Upper lobe of right lung (tissue), 1 donor: ENCODE measurements around the gene DPEP3. TPM values are rescaled to one million over a fixed set of nuclear protein-coding genes. Genes with fewer than 3 reads are reported as not detected.

Source experiments
- ATAC-seq: fragments of 200-7000 bp; cut with Tn5 transposase; one replicate; pipeline ENCODE4 v1.9.1; 2020; ENCODE audit warnings: mild to moderate bottlenecking, moderate library complexity
- DNase-seq: peaks from one replicate; pipeline ENCODE4 v3.0.0-alpha.2; 2020
- H3K27ac ChIP-seq: fragments of 200-600 bp; one replicate; pipeline ENCODE4 v1.8.0; 2022
- H3K27me3 ChIP-seq: fragments of 200-600 bp; one replicate; pipeline ENCODE4 v1.8.0; 2022; ENCODE audit warnings: mild to moderate bottlenecking
- H3K36me3 ChIP-seq: fragments of 200-600 bp; one replicate; pipeline ENCODE4 v1.8.0; 2022
- H3K4me1 ChIP-seq: fragments of 200-600 bp; one replicate; pipeline ENCODE4 v1.8.0; 2022
- H3K4me3 ChIP-seq: fragments of 200-600 bp; one replicate; pipeline ENCODE4 v1.8.0; 2022; ENCODE audit warnings: mild to moderate bottlenecking
- H3K9me3 ChIP-seq: fragments of 200-600 bp; one replicate; pipeline ENCODE4 v1.8.0; 2022
- intact Hi-C: fragments of 100-400 bp; cut with DNase I; formaldehyde crosslinking; loops from one replicate; pipeline ENCODE4 v1.11.0; 2022
- total RNA-seq: library from RNA; stranded (reverse); fragmentation: NEBNext Ultra II Directional; extraction: Animal tissue kit (Norgen Biotek cat#: 25700); gene quantifications from one replicate; pipeline ENCODE4 v1.2.1, GENCODE V29; 2021
- TF ChIP-seq, protein P1 (sequence below): fragments of 200-600 bp; IDR thresholded peaks from one replicate; pipeline ENCODE4 v1.8.0; 2022; ENCODE audit warnings: antibody characterized with exemption
- donor health status: DM: no; HTN: yes; CAD: no; lungs with severe emphysema.

The DPEP3 gene
- total RNA-seq, 1 donor from 2014 or later, result not detected

DNA sequence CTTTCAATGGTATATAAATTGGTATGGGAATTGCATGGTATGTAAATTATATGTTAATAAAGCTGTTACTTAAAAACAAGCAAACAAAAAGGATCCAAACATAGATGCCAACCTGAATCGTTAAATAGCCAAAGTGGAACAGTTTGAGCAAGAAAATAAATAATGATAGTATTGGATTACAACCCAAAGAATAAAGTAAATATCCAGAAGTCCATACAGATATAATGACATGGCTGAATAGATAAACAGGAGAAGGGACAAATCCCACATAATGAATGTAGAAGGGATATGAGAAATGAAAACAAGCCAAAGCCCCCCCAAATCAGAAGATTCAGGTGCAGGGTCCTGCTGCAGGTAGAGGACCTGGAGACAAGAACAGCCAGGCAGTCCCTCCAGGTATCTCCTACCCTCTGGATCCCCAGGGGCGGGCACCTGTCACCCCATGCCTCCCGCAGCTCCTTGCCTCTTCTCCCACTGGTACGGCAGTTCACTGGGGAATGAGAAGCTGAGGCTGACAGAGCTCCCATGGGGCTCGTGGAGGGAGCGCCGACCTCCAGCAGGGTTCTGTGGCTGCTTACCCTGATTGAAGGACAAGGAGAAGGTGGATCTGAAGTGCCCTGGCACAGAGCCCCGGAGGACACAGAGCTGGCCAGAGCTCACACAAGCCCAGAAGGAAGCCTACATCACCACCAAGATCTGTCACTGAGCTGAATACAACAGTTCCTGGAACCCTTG lies 26.5 kb downstream of the DPEP3 start:
- TF ChIP-seq, protein P1, sequence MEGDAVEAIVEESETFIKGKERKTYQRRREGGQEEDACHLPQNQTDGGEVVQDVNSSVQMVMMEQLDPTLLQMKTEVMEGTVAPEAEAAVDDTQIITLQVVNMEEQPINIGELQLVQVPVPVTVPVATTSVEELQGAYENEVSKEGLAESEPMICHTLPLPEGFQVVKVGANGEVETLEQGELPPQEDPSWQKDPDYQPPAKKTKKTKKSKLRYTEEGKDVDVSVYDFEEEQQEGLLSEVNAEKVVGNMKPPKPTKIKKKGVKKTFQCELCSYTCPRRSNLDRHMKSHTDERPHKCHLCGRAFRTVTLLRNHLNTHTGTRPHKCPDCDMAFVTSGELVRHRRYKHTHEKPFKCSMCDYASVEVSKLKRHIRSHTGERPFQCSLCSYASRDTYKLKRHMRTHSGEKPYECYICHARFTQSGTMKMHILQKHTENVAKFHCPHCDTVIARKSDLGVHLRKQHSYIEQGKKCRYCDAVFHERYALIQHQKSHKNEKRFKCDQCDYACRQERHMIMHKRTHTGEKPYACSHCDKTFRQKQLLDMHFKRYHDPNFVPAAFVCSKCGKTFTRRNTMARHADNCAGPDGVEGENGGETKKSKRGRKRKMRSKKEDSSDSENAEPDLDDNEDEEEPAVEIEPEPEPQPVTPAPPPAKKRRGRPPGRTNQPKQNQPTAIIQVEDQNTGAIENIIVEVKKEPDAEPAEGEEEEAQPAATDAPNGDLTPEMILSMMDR, result no peak
- no peaks in the 10 kb centered on the region for H3K27me3 ChIP-seq
- no peaks in the 10 kb centered on the region for H3K9me3 ChIP-seq
- H3K36me3 ChIP-seq, result peaks cover 98% of the 10 kb centered on the region
- ATAC-seq (no peak), DNase-seq (no peak)
- no peak overlapping the region for H3K27ac ChIP-seq
- H3K4me3 ChIP-seq, result no peak overlapping the region
- intact Hi-C loops, result no loop called here
- peaks cover 7% of the 10 kb centered on the region for H3K4me1 ChIP-seq

DNA sequence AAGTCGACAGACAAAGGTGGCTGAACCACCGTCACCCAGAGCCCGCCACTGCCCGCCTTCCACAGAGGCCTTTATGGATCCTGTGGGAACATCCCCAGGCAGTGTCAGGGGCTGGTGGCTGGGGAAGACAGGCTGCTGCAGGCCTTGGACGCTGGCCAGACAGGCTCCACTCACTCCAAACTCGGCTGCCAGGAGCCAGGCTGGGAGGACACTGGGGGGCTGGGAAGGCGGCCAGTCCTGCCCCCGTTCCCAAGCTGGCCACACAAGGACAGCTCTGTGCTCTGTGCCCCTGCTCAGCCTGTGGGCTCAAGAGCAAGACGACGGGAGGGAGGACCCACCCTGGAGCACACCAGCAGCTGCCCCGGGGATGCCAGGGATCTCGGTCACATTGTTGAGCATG lies 28.8 kb downstream of the DPEP3 start:
- intact Hi-C loops, result no loop called here
- H3K4me1 ChIP-seq, result peaks cover 6% of the 10 kb centered on the region
- H3K4me3 ChIP-seq, result no peak overlapping the region
- ATAC-seq, result peak; percentile 2
- H3K36me3 ChIP-seq, result peaks cover 100% of the 10 kb centered on the region
- TF ChIP-seq, protein P1, result no peak
- H3K27ac ChIP-seq, result peak overlapping the region; percentile 17
- H3K27me3 ChIP-seq, result no peaks in the 10 kb centered on the region
- DNase-seq, result no peak
- H3K9me3 ChIP-seq, result no peaks in the 10 kb centered on the region

DNA sequence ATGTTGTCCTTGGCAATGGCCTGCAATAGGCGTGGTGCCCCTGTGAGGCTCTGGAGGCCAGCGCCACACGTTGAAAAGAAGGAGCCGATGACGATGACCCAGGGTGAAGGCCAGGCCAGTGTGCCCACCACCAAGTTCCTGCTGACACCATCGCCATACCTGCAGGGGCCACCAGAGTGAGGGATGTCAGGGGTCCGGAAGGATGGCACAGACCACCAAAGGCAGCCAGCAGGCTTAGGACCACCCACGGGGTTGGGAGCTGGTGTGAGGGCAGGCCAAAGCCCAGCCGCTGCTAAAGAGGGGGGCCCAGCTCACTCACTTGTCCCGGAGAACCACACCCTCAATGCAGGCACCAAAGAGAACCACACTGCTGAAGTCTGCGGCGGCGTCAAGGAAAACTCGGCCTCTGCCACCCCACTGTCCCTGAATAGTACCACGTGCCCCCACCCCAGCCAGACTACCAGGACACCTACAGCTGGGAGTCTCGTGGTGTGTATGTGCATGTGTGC lies 29.9 kb downstream of the DPEP3 start:
- Histone ChIP-seq H3K27ac (no peak overlapping the region), H3K27me3 (no peaks in the 10 kb centered on the region), H3K36me3 (peaks cover 100% of the 10 kb centered on the region), H3K4me3 (no peak overlapping the region), H3K4me1 (peaks cover 6% of the 10 kb centered on the region), H3K9me3 (no peaks in the 10 kb centered on the region)
- DNase-seq (no peak), ATAC-seq (no peak)
- TF ChIP-seq, protein P1, result no peak
- intact Hi-C loops, result no loop called here

DNA sequence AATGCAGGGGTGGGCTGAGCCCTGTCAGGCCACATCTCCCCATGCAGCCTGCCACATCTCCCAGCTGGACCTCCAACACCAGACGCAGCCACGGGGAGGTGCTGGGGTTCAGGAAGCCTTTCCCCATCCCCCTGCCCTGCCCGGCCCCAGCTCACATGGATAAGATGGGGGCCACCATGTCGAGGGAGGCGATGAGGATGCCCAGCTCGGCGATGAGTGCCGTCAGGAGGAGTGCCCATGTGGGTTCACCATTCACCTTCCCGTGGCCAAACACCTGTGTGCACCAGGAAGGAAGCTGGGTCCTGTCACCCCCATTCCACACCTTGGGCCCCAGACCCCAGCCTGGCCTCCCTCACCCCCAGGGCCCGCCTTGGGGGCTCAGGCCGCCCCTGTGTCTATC lies 30.7 kb downstream of the DPEP3 start:
- TF ChIP-seq, protein P1, result no peak
- DNase-seq (no peak), ATAC-seq (no peak)
- H3K4me3 ChIP-seq, result no peak overlapping the region
- H3K9me3 ChIP-seq, result no peaks in the 10 kb centered on the region
- H3K4me1 ChIP-seq, result peaks cover 10% of the 10 kb centered on the region
- intact Hi-C loops, result no loop called here
- H3K27me3 ChIP-seq, result no peaks in the 10 kb centered on the region
- H3K36me3 ChIP-seq, result peaks cover 100% of the 10 kb centered on the region
- no peak overlapping the region for H3K27ac ChIP-seq

DNA sequence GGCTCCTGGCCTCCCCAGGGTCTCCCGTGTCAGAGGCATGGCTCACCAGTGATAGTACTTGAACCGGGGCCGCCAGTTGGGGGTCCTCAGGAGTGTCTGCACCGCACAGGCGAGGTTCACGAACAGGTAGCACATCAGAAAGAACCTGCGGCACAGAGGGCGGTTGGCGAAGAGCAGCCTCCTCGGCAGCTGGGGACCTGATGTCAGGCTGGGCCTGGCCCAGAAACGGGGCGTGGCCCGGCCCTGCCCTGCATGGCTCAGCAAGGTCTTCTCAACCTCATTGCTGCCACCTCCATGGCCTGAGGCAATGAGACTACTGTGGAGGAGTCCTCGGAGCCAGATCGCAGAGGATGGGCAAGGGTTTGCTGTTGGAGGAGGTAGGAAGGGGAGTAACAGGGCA lies 32.3 kb downstream of the DPEP3 start:
- peaks cover 15% of the 10 kb centered on the region for H3K4me1 ChIP-seq
- peaks cover 91% of the 10 kb centered on the region for H3K36me3 ChIP-seq
- H3K27ac ChIP-seq, result no peak overlapping the region
- no peaks in the 10 kb centered on the region for H3K27me3 ChIP-seq
- intact Hi-C loops, result no loop called here
- no peaks in the 10 kb centered on the region for H3K9me3 ChIP-seq
- TF ChIP-seq, protein P1, result no peak
- no peak overlapping the region for H3K4me3 ChIP-seq
- ATAC-seq (no peak), DNase-seq (no peak)
